Measurements from ENCODE around the gene FBXO31. TPM values are rescaled to one million over a fixed set of nuclear protein-coding genes. Genes with fewer than 3 reads are reported as not detected.
A peak's percentile ranks its signal among the peaks of the same experiment; 100 is the strongest.

FBXO31 gene
- total and polyA plus RNA-seq, 2 donors (not counting 3 experiments of a cell fraction or from before 2014, with no cell fraction given) = 17.1 to 31.8 TPM

DNA sequence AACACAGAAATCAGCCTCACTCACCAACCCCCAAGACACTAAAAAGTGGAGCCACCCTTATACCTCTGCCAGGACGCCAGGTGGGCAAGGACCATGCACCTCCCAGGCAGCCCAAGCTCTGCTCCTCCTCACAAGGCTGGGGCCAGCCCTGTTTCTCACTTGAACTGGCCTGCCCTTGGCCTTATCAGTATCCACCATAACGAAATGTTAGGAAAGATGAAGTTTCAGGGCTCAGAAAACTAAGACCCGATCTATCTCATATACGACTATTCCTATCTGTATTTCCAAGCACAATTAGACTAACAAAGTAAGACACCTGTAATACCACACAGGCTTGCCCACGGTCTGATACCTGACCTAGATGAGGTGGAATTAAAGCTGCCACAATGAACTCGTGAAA is 6.9 kb downstream of the FBXO31 start:
- peaks cover 66% of the 10 kb centered on the region for H3K79me2 ChIP-seq (ENCODE audit: control insufficient read depth, insufficient read depth, low read length)
- TF ChIP-seq POLR2AphosphoS5 (IDR thresholded peaks at IDR 0.05; ENCODE audit: insufficient read depth, low read depth, low read length) = no peak
- TF ChIP-seq POLR2A (IDR thresholded peaks at IDR 0.05; ENCODE audit: low read depth, low read length) = no peak
- TF ChIP-seq, protein P1, sequence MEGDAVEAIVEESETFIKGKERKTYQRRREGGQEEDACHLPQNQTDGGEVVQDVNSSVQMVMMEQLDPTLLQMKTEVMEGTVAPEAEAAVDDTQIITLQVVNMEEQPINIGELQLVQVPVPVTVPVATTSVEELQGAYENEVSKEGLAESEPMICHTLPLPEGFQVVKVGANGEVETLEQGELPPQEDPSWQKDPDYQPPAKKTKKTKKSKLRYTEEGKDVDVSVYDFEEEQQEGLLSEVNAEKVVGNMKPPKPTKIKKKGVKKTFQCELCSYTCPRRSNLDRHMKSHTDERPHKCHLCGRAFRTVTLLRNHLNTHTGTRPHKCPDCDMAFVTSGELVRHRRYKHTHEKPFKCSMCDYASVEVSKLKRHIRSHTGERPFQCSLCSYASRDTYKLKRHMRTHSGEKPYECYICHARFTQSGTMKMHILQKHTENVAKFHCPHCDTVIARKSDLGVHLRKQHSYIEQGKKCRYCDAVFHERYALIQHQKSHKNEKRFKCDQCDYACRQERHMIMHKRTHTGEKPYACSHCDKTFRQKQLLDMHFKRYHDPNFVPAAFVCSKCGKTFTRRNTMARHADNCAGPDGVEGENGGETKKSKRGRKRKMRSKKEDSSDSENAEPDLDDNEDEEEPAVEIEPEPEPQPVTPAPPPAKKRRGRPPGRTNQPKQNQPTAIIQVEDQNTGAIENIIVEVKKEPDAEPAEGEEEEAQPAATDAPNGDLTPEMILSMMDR (IDR thresholded peaks at IDR 0.05; ENCODE audit: extremely low read depth in 1 of 2, insufficient read depth in 1 of 2, low read depth in 1 of 2, low read length in 2 of 2) = no peak
- TF ChIP-seq EZH2 (IDR thresholded peaks at IDR 0.05; ENCODE audit: borderline replicate concordance, low read depth, low read length, severe bottlenecking) = no peak
- no peak for TF ChIP-seq MAX (IDR thresholded peaks at IDR 0.05; ENCODE audit: insufficient read depth, insufficient read length)
- no peak for TF ChIP-seq JUN (IDR thresholded peaks at IDR 0.05; ENCODE audit: borderline replicate concordance, insufficient read depth, insufficient read length, low read depth)
- TF ChIP-seq MYC (IDR thresholded peaks at IDR 0.05; ENCODE audit: low read depth, low read length) = no peak
- TF ChIP-seq FOS (IDR thresholded peaks at IDR 0.05; ENCODE audit: borderline replicate concordance, insufficient read depth, low read length) = no peak
- TF ChIP-seq GATA2 (IDR thresholded peaks at IDR 0.05; ENCODE audit: insufficient read depth, insufficient read length, low read depth, low read length) = no peak
- H2AFZ ChIP-seq (ENCODE audit: low read depth, low read length) = no peak overlapping the region

More for the DNA sequence above, 6.9 kb downstream of the FBXO31 start:
- BruUV-seq (replicated peaks) = no TSS peak
- Histone ChIP-seq H4K20me1 (replicated peaks; ENCODE audit: control insufficient read depth, extremely low read depth, insufficient read depth, low read length) (no peaks in the 10 kb centered on the region), H3K9me1 (replicated peaks; ENCODE audit: control insufficient read depth, extremely low read depth, insufficient read depth, low read length) (no peaks in the 10 kb centered on the region), H3K9me3 (replicated peaks; ENCODE audit: control insufficient read depth, insufficient read depth, low read length) (no peaks in the 10 kb centered on the region), H3K36me3 (ENCODE audit: control insufficient read depth in 2 of 2, extremely low read depth in 1 of 2, insufficient read depth in 2 of 2, low read length in 2 of 2) (no peaks in the 10 kb centered on the region), H3K4me1 (ENCODE audit: control insufficient read depth, extremely low read depth, insufficient read depth, low read length) (peaks cover 21% of the 10 kb centered on the region), H3K9ac (replicated peaks; ENCODE audit: extremely low read depth, insufficient read depth, low read length) (no peak overlapping the region), H3K27ac (ENCODE audit: insufficient read depth, low read depth, low read length) (peak overlapping the region; percentile 56), H3K27me3 (ENCODE audit: control insufficient read depth in 2 of 2, insufficient read depth in 2 of 2, low read length in 2 of 2) (no peaks in the 10 kb centered on the region), H3K4me2 (ENCODE audit: insufficient read depth, low read length) (no peak overlapping the region), H3K4me3 (replicated peaks in 1 of 3; ENCODE audit: insufficient read depth in 1 of 3, low read depth in 1 of 3, low read length in 3 of 3) (no peak overlapping the region)
- CTCF ChIA-PET = interaction anchor here (1.4 kb wide), 1 partner anchor 59 kb away, joined by 5 read pairs; the partner anchor contains the start of gene C16orf95
- POLR2A ChIA-PET = no interaction called here
- dilution Hi-C loops (cut with MboI; ENCODE audit: extremely low pct_ligation_motif_present, low sequenced_read_pairs) (no loop called here), intact Hi-C loops (cut with micrococcal nuclease) (no loop called here)
- FAIRE-seq = no peak
- DNase-seq (ENCODE audit: low read depth, low spot score) = no peak

Data from endothelial cell of umbilical vein (primary cell).